Mucosa of stomach (tissue), 1 donor: ENCODE data around the gene HIBADH.
A peak's percentile ranks its signal among the peaks of the same experiment; 100 is the strongest.
"Not testable (repeated sequence)": the region's sequence is repeated elsewhere in the genome, so short reads cannot be mapped to it uniquely, and the experiment has no call there.

ENCODE experiments used
- H3K27me3 ChIP-seq: one replicate; pipeline ENCODE4 v1.7.0; 2013; ENCODE audit warnings: mild to moderate bottlenecking, low read length; ENCODE audit not compliant: control insufficient read depth, insufficient read depth
- H3K36me3 ChIP-seq: one replicate; pipeline ENCODE4 v1.7.0; 2013; ENCODE audit warnings: low read length; ENCODE audit not compliant: control insufficient read depth, insufficient read depth
- H3K4me1 ChIP-seq: one replicate; pipeline ENCODE4 v1.7.0; 2013; ENCODE audit warnings: mild to moderate bottlenecking, low read length; ENCODE audit not compliant: control insufficient read depth, insufficient read depth
- H3K4me3 ChIP-seq: one replicate; pipeline ENCODE4 v1.7.0; 2013; ENCODE audit warnings: low read length
- H3K9ac ChIP-seq: one replicate; pipeline ENCODE4 v1.7.0; 2013; ENCODE audit warnings: mild to moderate bottlenecking, low read length, moderate library complexity
- H3K9me3 ChIP-seq: one replicate; pipeline ENCODE4 v1.7.0; 2013; ENCODE audit warnings: mild to moderate bottlenecking, low read length, moderate library complexity; ENCODE audit not compliant: control insufficient read depth
- donor health status: Pancreatic carcinoma.

HIBADH gene

GRCh38 chr7:27650283-27650682 lies 12.4 kb downstream of the HIBADH start:
- H3K36me3 ChIP-seq, result no peaks in the 10 kb centered on the region
- H3K9ac ChIP-seq, result no peak overlapping the region
- H3K9me3 ChIP-seq, result no peaks in the 10 kb centered on the region
- no peak overlapping the region for H3K4me3 ChIP-seq
- H3K27me3 ChIP-seq, result no peaks in the 10 kb centered on the region
- no peaks in the 10 kb centered on the region for H3K4me1 ChIP-seq

- no peaks in the 10 kb centered on the region for H3K27me3 ChIP-seq
- H3K4me1 ChIP-seq, result no peaks in the 10 kb centered on the region
- H3K9me3 ChIP-seq, result no peaks in the 10 kb centered on the region
- no peaks in the 10 kb centered on the region for H3K36me3 ChIP-seq
- no peak overlapping the region for H3K9ac ChIP-seq
- no peak overlapping the region for H3K4me3 ChIP-seq
Measured at GRCh38 chr7:27647489-27647888, 15.2 kb downstream of the HIBADH start.

- H3K4me1 ChIP-seq, result peaks cover 2% of the 10 kb centered on the region
- H3K4me3 ChIP-seq, result no peak overlapping the region
- H3K9me3 ChIP-seq, result no peaks in the 10 kb centered on the region
- H3K27me3 ChIP-seq, result no peaks in the 10 kb centered on the region
- no peaks in the 10 kb centered on the region for H3K36me3 ChIP-seq
- H3K9ac ChIP-seq, result no peak overlapping the region
Measured at GRCh38 chr7:27647046-27647445, 15.6 kb downstream of the HIBADH start.

- Histone ChIP-seq H3K4me3 (no peak overlapping the region), H3K27me3 (no peaks in the 10 kb centered on the region), H3K9ac (no peak overlapping the region), H3K36me3 (no peaks in the 10 kb centered on the region), H3K4me1 (peaks cover 7% of the 10 kb centered on the region), H3K9me3 (no peaks in the 10 kb centered on the region)
Measured at GRCh38 chr7:27642271-27642670, 20.4 kb downstream of the HIBADH start.

- no peaks in the 10 kb centered on the region for H3K36me3 ChIP-seq
- H3K9me3 ChIP-seq, result no peaks in the 10 kb centered on the region
- no peak overlapping the region for H3K9ac ChIP-seq
- H3K4me1 ChIP-seq, result peaks cover 7% of the 10 kb centered on the region
- no peaks in the 10 kb centered on the region for H3K27me3 ChIP-seq
- peak overlapping the region; percentile 23 for H3K4me3 ChIP-seq
Measured at GRCh38 chr7:27641581-27642230, 21.0 kb downstream of the HIBADH start.

GRCh38 chr7:27640884-27641574 lies 21.7 kb downstream of the HIBADH start:
- H3K27me3 ChIP-seq, result no peaks in the 10 kb centered on the region
- no peak overlapping the region for H3K4me3 ChIP-seq
- H3K36me3 ChIP-seq, result no peaks in the 10 kb centered on the region
- H3K9ac ChIP-seq, result no peak overlapping the region
- peaks cover 7% of the 10 kb centered on the region for H3K4me1 ChIP-seq
- H3K9me3 ChIP-seq, result no peaks in the 10 kb centered on the region

GRCh38 chr7:27639851-27640250 lies 22.8 kb downstream of the HIBADH start:
- Histone ChIP-seq H3K4me3 (no peak overlapping the region), H3K9me3 (no peaks in the 10 kb centered on the region), H3K27me3 (no peaks in the 10 kb centered on the region)

GRCh38 chr7:27639048-27639447 lies 23.6 kb downstream of the HIBADH start:
- H3K36me3 ChIP-seq, H3K4me3 ChIP-seq, H3K9ac ChIP-seq, H3K27me3 ChIP-seq, H3K4me1 ChIP-seq, H3K9me3 ChIP-seq: not testable (repeated sequence)

More at GRCh38 chr7:27639851-27640250, 22.8 kb downstream of the HIBADH start:
- Histone ChIP-seq H3K4me1 (peaks cover 7% of the 10 kb centered on the region), H3K9ac (no peak overlapping the region), H3K36me3 (no peaks in the 10 kb centered on the region)

- no peaks in the 10 kb centered on the region for H3K27me3 ChIP-seq
- no peak overlapping the region for H3K9ac ChIP-seq
- no peaks in the 10 kb centered on the region for H3K4me1 ChIP-seq
- no peaks in the 10 kb centered on the region for H3K9me3 ChIP-seq
- H3K36me3 ChIP-seq, result no peaks in the 10 kb centered on the region
- H3K4me3 ChIP-seq, result no peak overlapping the region
Measured at GRCh38 chr7:27636326-27637006, 26.2 kb downstream of the HIBADH start.

- H3K9ac ChIP-seq, result no peak overlapping the region
- H3K36me3 ChIP-seq, result no peaks in the 10 kb centered on the region
Measured at GRCh38 chr7:27635728-27636127, 27.0 kb downstream of the HIBADH start.

GRCh38 chr7:27634671-27635493 lies 27.8 kb downstream of the HIBADH start:
- H3K4me1 ChIP-seq, result no peaks in the 10 kb centered on the region
- no peaks in the 10 kb centered on the region for H3K9me3 ChIP-seq
- no peaks in the 10 kb centered on the region for H3K36me3 ChIP-seq
- H3K4me3 ChIP-seq, result no peak overlapping the region
- no peak overlapping the region for H3K9ac ChIP-seq
- H3K27me3 ChIP-seq, result no peaks in the 10 kb centered on the region

More at GRCh38 chr7:27635728-27636127, 27.0 kb downstream of the HIBADH start:
- Histone ChIP-seq H3K4me3 (no peak overlapping the region), H3K4me1 (no peaks in the 10 kb centered on the region), H3K27me3 (no peaks in the 10 kb centered on the region), H3K9me3 (no peaks in the 10 kb centered on the region)
